ENCODE results near the gene TPBGL.

DNA sequence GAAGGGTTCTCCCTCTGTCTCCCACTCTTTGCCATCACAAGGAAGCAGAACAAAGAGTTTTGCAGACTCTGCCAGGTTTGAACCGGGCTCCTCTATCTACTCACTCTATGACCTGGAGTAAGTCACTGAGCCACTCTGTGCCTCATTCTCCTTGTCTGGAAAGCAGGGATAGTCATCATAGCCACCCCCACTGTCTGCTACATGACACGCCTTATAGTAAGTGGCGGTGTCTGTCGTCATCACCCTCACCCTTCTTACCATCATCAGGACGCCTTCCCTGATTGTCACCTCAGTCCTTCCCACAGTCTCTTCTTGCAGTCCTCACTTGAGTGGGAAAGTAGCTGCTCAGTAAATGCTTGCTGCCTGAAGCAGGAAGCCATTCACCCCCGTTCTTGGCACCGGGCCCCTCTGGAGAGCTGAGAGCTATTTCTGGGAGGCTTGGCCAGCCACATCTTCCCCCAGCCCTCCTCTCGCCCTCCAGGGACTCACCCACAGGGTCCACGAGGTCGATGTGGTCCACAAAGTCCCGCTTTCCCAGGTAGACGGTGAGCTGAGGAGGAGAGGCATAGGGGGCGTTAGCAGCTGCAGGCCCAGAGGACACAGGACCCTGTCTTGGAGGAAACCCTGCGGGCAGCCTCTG is 46.4 kb downstream of the TPBGL start:
- TF ChIP-seq, protein P1, sequence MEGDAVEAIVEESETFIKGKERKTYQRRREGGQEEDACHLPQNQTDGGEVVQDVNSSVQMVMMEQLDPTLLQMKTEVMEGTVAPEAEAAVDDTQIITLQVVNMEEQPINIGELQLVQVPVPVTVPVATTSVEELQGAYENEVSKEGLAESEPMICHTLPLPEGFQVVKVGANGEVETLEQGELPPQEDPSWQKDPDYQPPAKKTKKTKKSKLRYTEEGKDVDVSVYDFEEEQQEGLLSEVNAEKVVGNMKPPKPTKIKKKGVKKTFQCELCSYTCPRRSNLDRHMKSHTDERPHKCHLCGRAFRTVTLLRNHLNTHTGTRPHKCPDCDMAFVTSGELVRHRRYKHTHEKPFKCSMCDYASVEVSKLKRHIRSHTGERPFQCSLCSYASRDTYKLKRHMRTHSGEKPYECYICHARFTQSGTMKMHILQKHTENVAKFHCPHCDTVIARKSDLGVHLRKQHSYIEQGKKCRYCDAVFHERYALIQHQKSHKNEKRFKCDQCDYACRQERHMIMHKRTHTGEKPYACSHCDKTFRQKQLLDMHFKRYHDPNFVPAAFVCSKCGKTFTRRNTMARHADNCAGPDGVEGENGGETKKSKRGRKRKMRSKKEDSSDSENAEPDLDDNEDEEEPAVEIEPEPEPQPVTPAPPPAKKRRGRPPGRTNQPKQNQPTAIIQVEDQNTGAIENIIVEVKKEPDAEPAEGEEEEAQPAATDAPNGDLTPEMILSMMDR (IDR thresholded peaks at IDR 0.05), result no peak
- no peak for TF ChIP-seq POLR2A (IDR thresholded peaks at IDR 0.05)
